Endodermal cell (in vitro differentiated cells): ENCODE data around the gene CROCC. TPM values are rescaled to one million over a fixed set of nuclear protein-coding genes. Genes with fewer than 3 reads are reported as not detected.

Experiments used
- DNase-seq: peaks from one replicate; pipeline ENCODE4 v3.0.0-alpha.2; 2017
- H3K27ac ChIP-seq: 2 replicates; pipeline ENCODE4 v1.5.1; 2013; ENCODE audit warnings: mild to moderate bottlenecking, low read depth, low read length, moderate library complexity
- H3K27me3 ChIP-seq: 2 replicates; pipeline ENCODE4 v1.6.1; 2013; ENCODE audit warnings: mild to moderate bottlenecking, low read length, moderate library complexity; ENCODE audit not compliant: insufficient read depth, control insufficient read depth, poor library complexity, severe bottlenecking
- H3K36me3 ChIP-seq: 2 replicates; pipeline ENCODE4 v1.7.0; 2013; ENCODE audit warnings: mild to moderate bottlenecking, low read length, moderate library complexity; ENCODE audit not compliant: control insufficient read depth, insufficient read depth
- H3K4me1 ChIP-seq: one replicate; pipeline ENCODE4 v1.7.0; 2013; ENCODE audit warnings: low read length; ENCODE audit not compliant: control insufficient read depth, insufficient read depth
- H3K4me3 ChIP-seq: 2 replicates; pipeline ENCODE4 v1.5.1; 2013; ENCODE audit warnings: mild to moderate bottlenecking, low read length, moderate library complexity
- H3K9ac ChIP-seq: 2 replicates; pipeline ENCODE4 v1.6.1; 2013; ENCODE audit warnings: mild to moderate bottlenecking, low read length, moderate library complexity; ENCODE audit not compliant: poor library complexity, severe bottlenecking; ENCODE audit errors: extremely low read depth
- H3K9me3 ChIP-seq: 2 replicates; pipeline ENCODE4 v1.6.1; 2013; ENCODE audit warnings: mild to moderate bottlenecking, low read length, moderate library complexity; ENCODE audit not compliant: control insufficient read depth
- H3K27ac Mint-ChIP-seq: 2 replicates; pipeline ENCODE4 v1.8.0; 2020; ENCODE audit warnings: mixed read lengths
- H3K27me3 Mint-ChIP-seq: 2 replicates; pipeline ENCODE4 v1.8.0; 2021; ENCODE audit warnings: mild to moderate bottlenecking, mixed read lengths; ENCODE audit not compliant: insufficient read depth
- H3K36me3 Mint-ChIP-seq: 2 replicates; pipeline ENCODE4 v1.8.0; 2020; ENCODE audit warnings: low read depth, mixed read lengths
- H3K4me1 Mint-ChIP-seq: 2 replicates; pipeline ENCODE4 v1.8.0; 2020; ENCODE audit warnings: mixed read lengths
- H3K4me3 Mint-ChIP-seq: 2 replicates; pipeline ENCODE4 v1.8.0; 2020; ENCODE audit warnings: mild to moderate bottlenecking, moderate library complexity, mixed read lengths
- H3K9me3 Mint-ChIP-seq: 2 replicates; pipeline ENCODE4 v1.8.0; 2020; ENCODE audit warnings: mild to moderate bottlenecking, mixed read lengths
- CTCF ChIP-seq: fragments of 200-600 bp; sonication (generic); conservative IDR thresholded peaks from 2 replicates; pipeline ENCODE4 v1.5.0; 2021; ENCODE audit warnings: antibody characterized with exemption, mild to moderate bottlenecking
- whole genome bisulfite sequencing, 2 experiments: methylation state at CpG; one replicate each; pipeline versions ENCODE4 v1.1.5 to v1.1.7; 2013; ENCODE audit warnings: missing lambda C conversion rate in 2 of 2, mixed read lengths in 1 of 2; ENCODE audit not compliant: insufficient coverage in 1 of 2, insufficient read length in 1 of 2; 5-methylcytosine and 5-hydroxymethylcytosine counted together
- total RNA-seq, 2 donors: library from RNA; stranded (reverse); fragmentation: NEBNext Ultra II Directional in 1 of 2; extraction: Animal tissue kit (Norgen Biotek cat#: 25700) in 1 of 2; gene quantifications; 2 replicates in 1 of 2; 3 replicates in 1 of 2; pipeline ENCODE4 v1.2.1, GENCODE V29; 2021

The CROCC gene
- total RNA-seq, 2 donors from 2014 or later = 58.4 to 61.8 TPM

DNA sequence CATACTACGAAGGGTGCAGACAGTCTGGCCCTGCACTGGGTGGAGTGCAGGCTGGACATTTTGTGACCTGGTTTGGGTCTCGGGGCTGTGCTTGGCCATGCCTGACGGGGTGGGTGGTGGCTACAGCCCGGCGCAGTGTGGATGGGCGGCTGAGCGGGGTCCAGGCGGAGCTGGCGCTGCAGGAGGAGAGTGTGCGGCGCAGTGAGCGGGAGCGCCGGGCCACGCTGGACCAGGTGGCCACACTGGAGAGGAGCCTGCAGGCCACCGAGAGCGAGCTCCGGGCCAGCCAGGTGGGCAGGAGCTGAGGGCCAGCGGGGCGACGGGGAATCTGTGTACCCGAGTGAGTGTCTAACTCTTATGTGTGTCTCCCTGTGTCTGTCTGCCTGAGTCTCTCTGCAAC is 44.6 kb downstream of the CROCC start:
- Mint-ChIP-seq H3K27me3 (no peaks in the 10 kb centered on the region), H3K9me3 (no peaks in the 10 kb centered on the region), H3K4me3 (no peak overlapping the region), H3K4me1 (peaks cover 4% of the 10 kb centered on the region), H3K36me3 (peaks cover 40% of the 10 kb centered on the region), H3K27ac (no peak overlapping the region)
- no peak overlapping the region for H3K4me3 ChIP-seq
- no peak for TF ChIP-seq CTCF
- H3K4me1 ChIP-seq = no peaks in the 10 kb centered on the region
- no peak overlapping the region for H3K27ac ChIP-seq
- DNase-seq = no peak
- H3K9ac ChIP-seq = no peak overlapping the region
- H3K36me3 ChIP-seq = peaks cover 12% of the 10 kb centered on the region
- 96 to 97% methylated on average over 15 to 22 of the region's 22 CpGs for WGBS, 2 experiments
- no peaks in the 10 kb centered on the region for H3K27me3 ChIP-seq
- H3K9me3 ChIP-seq = no peaks in the 10 kb centered on the region

GRCh38 chr1:16967095-16967575 is 45.4 kb downstream of the CROCC start:
- Histone ChIP-seq H3K4me3 (no peak overlapping the region), H3K4me1 (no peaks in the 10 kb centered on the region), H3K9me3 (no peaks in the 10 kb centered on the region), H3K27ac (no peak overlapping the region), H3K27me3 (no peaks in the 10 kb centered on the region), H3K36me3 (peaks cover 12% of the 10 kb centered on the region), H3K9ac (no peak overlapping the region)
- H3K27ac Mint-ChIP-seq = peak overlapping the region; percentile 62
- H3K36me3 Mint-ChIP-seq = peaks cover 40% of the 10 kb centered on the region
- H3K9me3 Mint-ChIP-seq = no peaks in the 10 kb centered on the region
- TF ChIP-seq CTCF = no peak
- 81 to 82% methylated on average over 1 to 7 of the region's 7 CpGs for WGBS, 2 experiments
- peaks cover 4% of the 10 kb centered on the region for H3K4me1 Mint-ChIP-seq
- no peak overlapping the region for H3K4me3 Mint-ChIP-seq
- no peaks in the 10 kb centered on the region for H3K27me3 Mint-ChIP-seq
- DNase-seq = no peak

GRCh38 chr1:16967962-16968361 is 46.2 kb downstream of the CROCC start:
- no peaks in the 10 kb centered on the region for H3K27me3 Mint-ChIP-seq
- Histone ChIP-seq H3K9ac (no peak overlapping the region), H3K36me3 (peaks cover 12% of the 10 kb centered on the region), H3K27me3 (no peaks in the 10 kb centered on the region), H3K9me3 (no peaks in the 10 kb centered on the region), H3K27ac (no peak overlapping the region), H3K4me1 (no peaks in the 10 kb centered on the region), H3K4me3 (no peak overlapping the region)
- peaks cover 4% of the 10 kb centered on the region for H3K4me1 Mint-ChIP-seq
- no peak for DNase-seq
- no peak overlapping the region for H3K4me3 Mint-ChIP-seq
- WGBS, 2 experiments = 96 to 98% methylated on average over 15 to 21 of the region's 21 CpGs
- H3K9me3 Mint-ChIP-seq = no peaks in the 10 kb centered on the region
- no peak for TF ChIP-seq CTCF
- H3K27ac Mint-ChIP-seq = no peak overlapping the region
- peaks cover 44% of the 10 kb centered on the region for H3K36me3 Mint-ChIP-seq
